Gastroesophageal sphincter (tissue), 3 donors: ENCODE results near the gene ELAVL3.

Experiments
- CTCF ChIP-seq, 4 experiments: fragments of 200-600 bp in 2 of 4; fragments of 450-650 bp in 2 of 4; sonication (generic) in 1 of 4; IDR thresholded peaks; one replicate each; pipeline ENCODE4 v1.5.1; 2017 to 2019; ENCODE audit warnings: antibody characterized with exemption in 4 of 4, mild to moderate bottlenecking in 2 of 4, moderate library complexity in 2 of 4
- POLR2A ChIP-seq, 2 donors: fragments of 450-650 bp; IDR thresholded peaks; one replicate each; pipeline ENCODE4 v1.6.1; 2017; ENCODE audit warnings: antibody characterized with exemption in 2 of 2, mild to moderate bottlenecking in 2 of 2, moderate library complexity in 1 of 2
- POLR2AphosphoS5 ChIP-seq: sonication (generic); formaldehyde crosslinking; IDR thresholded peaks from one replicate; pipeline ENCODE4 v1.6.1; 2017; ENCODE audit warnings: antibody characterized with exemption

DNA sequence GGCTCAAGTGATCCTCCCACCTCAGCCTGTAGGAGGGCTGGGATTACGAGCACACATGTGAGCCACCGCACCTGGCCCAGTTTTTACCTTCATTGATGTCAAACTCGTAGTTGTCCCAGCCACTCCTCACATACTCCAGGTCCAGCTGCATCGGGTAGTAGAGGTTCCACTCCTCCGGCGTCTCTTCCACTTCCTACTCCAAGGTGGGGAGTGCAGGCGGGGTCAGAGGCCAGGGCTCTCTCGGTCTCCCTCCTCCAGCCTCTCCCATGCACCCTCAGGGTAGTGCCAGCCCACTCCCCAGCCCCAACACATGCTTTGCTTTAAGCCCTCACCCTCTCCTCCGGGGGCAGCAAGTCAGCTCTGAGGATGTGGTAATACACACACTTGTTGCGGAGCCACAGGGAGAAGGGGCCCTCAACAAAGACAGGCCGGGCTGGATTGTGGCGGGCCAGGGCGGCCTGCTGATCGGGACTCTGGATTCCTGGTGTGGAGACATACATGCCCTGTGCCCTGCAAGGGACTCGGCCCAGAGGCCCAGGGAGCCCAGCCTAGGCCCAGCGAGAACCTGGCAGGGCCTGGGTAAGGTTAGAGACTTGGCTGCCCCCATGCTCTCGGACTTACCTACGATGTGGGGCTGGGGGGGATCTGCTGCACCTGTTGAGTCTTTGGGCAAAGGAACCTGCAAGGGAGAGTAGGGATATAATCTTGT, 26.7 kb upstream of the ELAVL3 start:
- TF ChIP-seq POLR2AphosphoS5, result no peak
- TF ChIP-seq POLR2A (IDR thresholded peaks at IDR 0.05), result no peak
- no peak for TF ChIP-seq CTCF (IDR thresholded peaks at IDR 0.05)
